CD4-positive, alpha-beta T cell (primary cell): ENCODE data around the gene ETNK2. TPM values are rescaled to one million over a fixed set of nuclear protein-coding genes. Genes with fewer than 3 reads are reported as not detected.

ENCODE experiments used
- ATAC-seq: fragments of 200-7000 bp; cut with Tn5 transposase; one replicate; pipeline ENCODE4 v1.10.0; 2022; ENCODE audit warnings: mild to moderate bottlenecking; ENCODE audit not compliant: poor library complexity
- CTCF ChIA-PET: fragments of 350-600 bp; sonication (Branson Sonifier 250); formaldehyde crosslinking; loops from one replicate; lab custom pipeline; 2021; ENCODE audit warnings: antibody characterized with exemption, inconsistent platforms; lab: Charles Lee
- POLR2A ChIA-PET: fragments of 350-600 bp; sonication (Branson Sonifier 250); formaldehyde crosslinking; loops from one replicate; lab custom pipeline; 2021; ENCODE audit warnings: antibody characterized with exemption, inconsistent platforms; lab: Charles Lee
- DNase-seq, 14 experiments: peaks; one replicate each; pipeline ENCODE4 v3.0.0-alpha.2; 2013 to 2020; ENCODE audit warnings: mixed read lengths in 2 of 14
- H3K27ac ChIP-seq, 2 donors: one replicate each; pipeline versions ENCODE4 v1.5.1 to v1.7.0; 2013; ENCODE audit warnings: low read length in 2 of 2, low read depth in 1 of 2, mild to moderate bottlenecking in 1 of 2
- H3K27me3 ChIP-seq, 2 experiments: 1 replicate in 1 of 2; 2 replicates in 1 of 2; pipeline versions ENCODE4 v1.6.1 to v1.7.0; 2013; ENCODE audit warnings: low read length in 2 of 2, control low read depth in 1 of 2, mild to moderate bottlenecking in 1 of 2, moderate library complexity in 1 of 2; ENCODE audit not compliant: insufficient read depth in 2 of 2, control insufficient read depth in 1 of 2
- H3K36me3 ChIP-seq: one replicate; pipeline ENCODE4 v1.6.1; 2013; ENCODE audit warnings: low read length, control low read depth; ENCODE audit not compliant: insufficient read depth
- H3K4me1 ChIP-seq: one replicate; pipeline ENCODE4 v1.6.1; 2013; ENCODE audit warnings: low read length, control low read depth; ENCODE audit not compliant: insufficient read depth
- H3K4me3 ChIP-seq: one replicate; pipeline ENCODE4 v1.5.1; 2013; ENCODE audit warnings: mild to moderate bottlenecking, low read length, moderate library complexity
- H3K9me3 ChIP-seq, 2 experiments: 1 replicate in 1 of 2; 2 replicates in 1 of 2; pipeline versions ENCODE4 v1.6.1 to v1.7.0; 2013; ENCODE audit warnings: low read length in 2 of 2, mild to moderate bottlenecking in 2 of 2, control low read depth in 1 of 2, moderate library complexity in 1 of 2; ENCODE audit not compliant: control insufficient read depth in 1 of 2, insufficient read depth in 1 of 2
- H3K27ac Mint-ChIP-seq: one replicate; pipeline ENCODE4 v1.8.0; 2020; ENCODE audit warnings: mixed read lengths
- H3K27me3 Mint-ChIP-seq: one replicate; pipeline ENCODE4 v1.8.0; 2021; ENCODE audit warnings: mixed read lengths
- H3K36me3 Mint-ChIP-seq: one replicate; pipeline ENCODE4 v1.8.0; 2021; ENCODE audit warnings: low read depth, mixed read lengths
- H3K4me1 Mint-ChIP-seq: one replicate; pipeline ENCODE4 v1.8.0; 2021; ENCODE audit warnings: low read depth, mixed read lengths
- H3K4me3 Mint-ChIP-seq: one replicate; pipeline ENCODE4 v1.8.0; 2020; ENCODE audit warnings: mild to moderate bottlenecking, mixed read lengths
- H3K9me3 Mint-ChIP-seq: one replicate; pipeline ENCODE4 v1.8.0; 2020; ENCODE audit warnings: mixed read lengths
- CTCF ChIP-seq: fragments of 200-600 bp; IDR thresholded peaks from one replicate; pipeline ENCODE4 v1.8.0; 2022; ENCODE audit warnings: antibody characterized with exemption, mild to moderate bottlenecking
- intact Hi-C, 2 experiments: fragments of 100-400 bp; cut with DNase I in 1 of 2; cut with micrococcal nuclease in 1 of 2; formaldehyde crosslinking; loops; one replicate each; pipeline versions ENCODE4 v1.15.1 to v1.9.0; 2023 to 2025; cut with DNase I, micrococcal nuclease
- total RNA-seq, 174 experiments: library from RNA in 2 of 174; stranded (reverse) in 2 of 174; gene quantifications; one replicate each; pipeline ENCODE4 v1.2.3 and lab custom pipeline; 2021 to 2026

ETNK2 gene
- total RNA-seq, 2 experiments from 2014 or later, result 11.7 to 12.9 TPM

GRCh38 chr1:204198348-204199340, 46.8 kb upstream of the ETNK2 start:
- DNase-seq, result no peak
- Mint-ChIP-seq H3K9me3 (no peaks in the 10 kb centered on the region), H3K4me1 (peaks cover 12% of the 10 kb centered on the region), H3K27me3 (peaks cover 22% of the 10 kb centered on the region), H3K27ac (no peak overlapping the region), H3K4me3 (no peak overlapping the region), H3K36me3 (no peaks in the 10 kb centered on the region)
- Histone ChIP-seq H3K4me1 (peaks cover 4% of the 10 kb centered on the region), H3K27me3 (no peaks in the 10 kb centered on the region), H3K36me3 (no peaks in the 10 kb centered on the region), H3K27ac (no peak overlapping the region), H3K4me3 (no peak overlapping the region), H3K9me3 (no peaks in the 10 kb centered on the region)
- CTCF ChIA-PET, result interaction anchor here (1.2 kb wide), 1 partner anchor 9 kb away, joined by 3 read pairs; no protein-coding TSS in a partner anchor
- intact Hi-C loops, result no loop called here
- POLR2A ChIA-PET, result no interaction called here
- ATAC-seq, result peak; percentile 46
- no peak for TF ChIP-seq CTCF

- H3K36me3 ChIP-seq, result no peaks in the 10 kb centered on the region
- ATAC-seq (no peak), DNase-seq (no peak)
- H3K4me3 ChIP-seq, result no peak overlapping the region
- no peaks in the 10 kb centered on the region for H3K36me3 Mint-ChIP-seq
- H3K27ac Mint-ChIP-seq, result no peak overlapping the region
- H3K9me3 ChIP-seq, result no peaks in the 10 kb centered on the region
- H3K27ac ChIP-seq, result no peak overlapping the region
- ChIA-PET CTCF (no interaction called here), POLR2A (no interaction called here)
- TF ChIP-seq CTCF, result no peak
- H3K4me1 Mint-ChIP-seq, result peaks cover 12% of the 10 kb centered on the region
- no peaks in the 10 kb centered on the region for H3K9me3 Mint-ChIP-seq
- H3K27me3 Mint-ChIP-seq, result peaks cover 10% of the 10 kb centered on the region
- intact Hi-C loops, result no loop called here
- H3K27me3 ChIP-seq, result no peaks in the 10 kb centered on the region
- peaks cover 4% of the 10 kb centered on the region for H3K4me1 ChIP-seq
- H3K4me3 Mint-ChIP-seq, result no peak overlapping the region
Measured at GRCh38 chr1:204197068-204197467, 45.2 kb upstream of the ETNK2 start.

DNA sequence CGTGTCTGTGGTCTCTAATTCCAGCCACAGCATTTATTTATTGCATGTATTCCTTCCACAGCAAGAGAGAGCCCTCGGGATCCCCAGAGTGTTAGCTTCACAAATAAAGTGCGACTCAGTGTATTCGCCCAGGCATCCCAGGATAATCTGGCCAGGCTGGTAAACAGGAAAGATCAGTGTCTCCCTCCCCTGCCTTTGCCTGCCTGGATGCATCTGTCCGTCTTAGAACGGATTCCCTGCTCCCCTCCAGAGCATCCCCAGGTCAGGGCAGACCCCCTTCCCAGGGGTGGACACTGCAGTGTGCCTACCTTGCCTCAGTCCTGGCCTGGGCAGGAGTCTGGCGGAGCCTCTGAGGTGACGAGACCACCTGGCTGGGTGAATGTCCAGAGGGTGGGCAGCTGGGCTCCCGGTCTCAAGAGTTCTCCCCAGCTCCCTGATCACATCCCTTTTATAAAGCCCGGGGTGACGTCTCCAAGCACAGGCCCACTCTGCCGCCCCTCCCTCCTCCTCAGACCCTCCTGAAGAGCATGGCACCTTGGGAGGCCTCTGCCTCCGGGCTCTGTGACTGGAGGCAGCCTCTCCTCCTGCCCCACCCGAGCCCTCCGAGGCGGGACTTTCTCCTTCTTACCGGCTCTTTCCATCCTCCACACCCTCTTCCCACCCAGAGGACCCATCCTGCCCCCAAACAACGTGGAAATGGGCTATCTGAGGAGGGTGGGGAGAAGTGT, 44.4 kb upstream of the ETNK2 start, which contains the start of gene KISS1:
Gene KISS1, minus strand, starts transcription at position 424 of the 728 bp plus-strand sequence. CDS start 3,615 bp downstream, outside the sequence.
- peaks cover 13% of the 10 kb centered on the region for H3K27me3 Mint-ChIP-seq
- ATAC-seq, result no peak
- POLR2A ChIA-PET, result no interaction called here

More for the DNA sequence above, 44.4 kb upstream of the ETNK2 start, which contains the start of gene KISS1:
- no peak for DNase-seq
- Histone ChIP-seq H3K4me3 (no peak within 1 kb of the TSS), H3K4me1 (peaks cover 4% of the 10 kb centered on the region), H3K36me3 (no peaks in the 10 kb centered on the region), H3K27me3 (no peaks in the 10 kb centered on the region), H3K27ac (no peak within 1 kb of the TSS), H3K9me3 (no peaks in the 10 kb centered on the region)
- intact Hi-C loops, result no loop called here
- CTCF ChIA-PET, result no interaction called here
- Mint-ChIP-seq H3K4me3 (no peak within 1 kb of the TSS), H3K9me3 (no peaks in the 10 kb centered on the region), H3K27ac (no peak within 1 kb of the TSS), H3K36me3 (no peaks in the 10 kb centered on the region), H3K4me1 (peaks cover 12% of the 10 kb centered on the region)
- TF ChIP-seq CTCF, result no peak
